HG03135 (cell line): Measurements from ENCODE around the gene PLCZ1.
"Not testable (repeated sequence)": the region's sequence is repeated elsewhere in the genome, so short reads cannot be mapped to it uniquely, and the experiment has no call there.

ENCODE experiments used
- ATAC-seq: cut with Tn5 transposase; IDR thresholded peaks from one replicate; pipeline ENCODE4 v1.9.1; 2021; ENCODE audit warnings: mild to moderate bottlenecking, moderate library complexity; ENCODE audit not compliant: unreplicated experiment

PLCZ1 gene, protein sequence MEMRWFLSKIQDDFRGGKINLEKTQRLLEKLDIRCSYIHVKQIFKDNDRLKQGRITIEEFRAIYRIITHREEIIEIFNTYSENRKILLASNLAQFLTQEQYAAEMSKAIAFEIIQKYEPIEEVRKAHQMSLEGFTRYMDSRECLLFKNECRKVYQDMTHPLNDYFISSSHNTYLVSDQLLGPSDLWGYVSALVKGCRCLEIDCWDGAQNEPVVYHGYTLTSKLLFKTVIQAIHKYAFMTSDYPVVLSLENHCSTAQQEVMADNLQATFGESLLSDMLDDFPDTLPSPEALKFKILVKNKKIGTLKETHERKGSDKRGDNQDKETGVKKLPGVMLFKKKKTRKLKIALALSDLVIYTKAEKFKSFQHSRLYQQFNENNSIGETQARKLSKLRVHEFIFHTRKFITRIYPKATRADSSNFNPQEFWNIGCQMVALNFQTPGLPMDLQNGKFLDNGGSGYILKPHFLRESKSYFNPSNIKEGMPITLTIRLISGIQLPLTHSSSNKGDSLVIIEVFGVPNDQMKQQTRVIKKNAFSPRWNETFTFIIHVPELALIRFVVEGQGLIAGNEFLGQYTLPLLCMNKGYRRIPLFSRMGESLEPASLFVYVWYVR

DNA sequence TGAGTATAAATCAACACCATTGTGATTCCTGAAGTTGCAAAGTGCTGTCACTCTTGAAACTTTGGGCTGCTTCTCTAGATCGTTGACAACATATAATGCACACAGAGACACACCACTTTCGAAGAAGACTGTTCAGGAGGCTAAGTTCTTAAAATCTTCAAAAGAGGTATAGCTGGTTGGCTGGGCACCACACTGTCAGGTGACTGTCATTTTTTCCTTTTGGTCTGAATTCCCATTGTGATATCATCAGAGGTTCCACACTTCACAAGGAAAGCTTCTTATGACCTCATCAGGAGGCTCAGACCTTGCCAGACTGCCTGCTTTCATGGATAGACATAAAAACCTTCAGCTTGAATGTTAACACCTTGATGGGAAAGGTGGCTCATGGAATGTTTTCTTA, at the start of gene PLCZ1, which contains the start of gene CAPZA3:
Gene PLCZ1 (minus strand): TSS at position 194 of the 400 bp plus-strand sequence. CDS start 641 bp downstream, outside the sequence.
Gene CAPZA3 (plus strand): TSS at position 301 of the 400 bp plus-strand sequence. CDS start 150 bp downstream, outside the sequence.
- ATAC-seq: no peak

DNA sequence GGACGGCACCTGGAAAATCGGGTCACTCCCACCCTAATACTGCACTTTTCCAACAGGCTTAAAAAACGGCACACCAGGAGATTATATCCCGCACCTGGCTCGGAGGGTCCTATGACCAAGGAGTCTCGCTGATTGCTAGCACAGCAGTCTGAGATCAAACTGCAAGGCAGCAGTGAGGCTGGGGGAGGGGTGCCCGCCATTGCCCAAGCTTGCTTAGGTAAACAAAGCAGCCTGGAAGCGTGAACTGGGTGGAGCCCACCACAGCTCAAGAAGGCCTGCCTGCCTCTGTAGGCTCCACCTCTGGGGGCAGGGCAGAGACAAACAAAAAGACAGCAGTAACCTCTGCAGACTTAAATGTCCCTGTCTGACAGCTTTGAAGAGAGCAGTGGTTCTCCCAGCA, 47.7 kb upstream of the PLCZ1 start:
- ATAC-seq: not testable (repeated sequence)

DNA sequence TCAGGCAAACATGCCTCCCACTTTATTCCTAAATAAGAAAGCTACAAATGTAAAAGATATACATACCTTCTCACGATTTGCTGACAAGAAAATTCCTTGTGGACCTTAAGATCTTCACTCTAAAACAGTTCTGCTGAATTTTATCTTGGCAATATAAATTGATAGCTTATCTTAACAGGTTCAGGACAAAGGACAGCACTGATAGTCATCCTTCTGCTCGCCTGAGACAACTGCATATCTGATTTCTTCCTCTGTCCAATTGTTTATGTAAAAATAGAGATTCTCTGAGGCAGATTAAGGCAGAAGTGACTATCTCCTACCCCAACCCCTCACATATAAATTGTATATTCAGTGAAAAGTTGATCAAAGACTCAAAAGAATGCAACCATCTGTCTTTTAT, 45.0 kb upstream of the PLCZ1 start:
- no peak for ATAC-seq

DNA sequence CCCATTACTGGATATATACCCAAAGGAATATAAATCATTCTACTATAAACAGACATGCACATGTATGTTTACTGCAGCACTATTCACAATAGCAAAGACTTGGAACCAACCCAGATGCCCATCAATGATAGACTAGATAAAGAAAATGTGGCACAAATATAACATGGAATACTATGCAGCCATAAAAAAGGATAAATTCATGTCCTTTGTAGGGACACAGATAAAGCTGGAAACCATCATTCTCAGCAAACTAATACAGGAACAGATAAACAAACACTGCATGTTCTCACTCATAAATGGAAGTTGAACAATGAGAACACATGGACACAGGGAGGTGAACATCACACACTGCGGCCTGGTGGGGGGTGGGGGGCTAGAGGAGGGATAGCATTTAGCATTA, 28.7 kb upstream of the PLCZ1 start:
- ATAC-seq: not testable (repeated sequence)

DNA sequence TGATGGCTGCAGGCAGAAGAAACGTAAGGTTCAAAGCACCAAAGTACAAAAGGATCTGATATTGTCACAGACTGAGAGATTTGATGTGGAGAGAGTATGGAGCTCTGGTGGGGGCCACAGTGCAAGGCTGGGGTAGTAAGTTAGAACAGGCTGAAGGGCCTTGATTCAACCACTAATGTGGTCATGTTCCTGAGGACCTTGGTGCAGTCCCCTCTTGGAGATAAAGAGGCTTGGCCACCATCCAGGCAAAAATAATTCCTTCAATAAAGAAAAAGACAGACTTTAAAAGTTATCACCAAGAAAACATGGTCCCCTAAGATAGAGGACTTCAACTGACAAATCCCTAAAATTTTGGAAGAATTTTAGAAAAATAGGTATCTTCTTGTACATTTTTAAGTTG, 17.5 kb upstream of the PLCZ1 start:
- ATAC-seq: no peak

DNA sequence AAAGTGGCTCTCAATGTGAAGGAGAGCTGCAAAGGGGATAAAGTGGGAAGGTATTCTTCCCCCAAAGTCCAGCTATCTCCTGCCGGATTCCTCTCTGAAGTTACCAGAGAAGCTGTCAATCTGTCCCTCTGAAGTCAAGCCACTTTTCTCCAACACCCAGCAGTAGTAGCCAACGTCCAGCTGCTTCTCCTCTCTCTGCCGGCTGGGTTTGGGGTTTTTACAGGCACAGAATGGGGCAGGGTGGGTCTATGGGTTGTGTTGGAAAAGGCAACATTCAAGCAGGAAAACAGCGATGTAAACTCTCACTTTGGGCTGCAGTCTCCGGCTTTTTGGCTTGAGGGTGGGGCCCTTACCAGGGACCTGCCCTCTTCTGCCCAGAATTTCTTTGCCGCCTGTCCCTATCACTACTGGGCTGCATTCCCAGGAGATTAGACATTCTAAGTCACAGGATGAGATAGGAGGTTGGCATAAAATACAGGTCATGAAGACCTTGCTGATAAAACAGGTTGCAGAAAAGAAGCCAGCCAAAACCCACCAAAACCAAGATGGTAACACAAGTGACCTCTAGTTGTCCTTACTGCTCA, 16.4 kb upstream of the PLCZ1 start:
- ATAC-seq: no peak

DNA sequence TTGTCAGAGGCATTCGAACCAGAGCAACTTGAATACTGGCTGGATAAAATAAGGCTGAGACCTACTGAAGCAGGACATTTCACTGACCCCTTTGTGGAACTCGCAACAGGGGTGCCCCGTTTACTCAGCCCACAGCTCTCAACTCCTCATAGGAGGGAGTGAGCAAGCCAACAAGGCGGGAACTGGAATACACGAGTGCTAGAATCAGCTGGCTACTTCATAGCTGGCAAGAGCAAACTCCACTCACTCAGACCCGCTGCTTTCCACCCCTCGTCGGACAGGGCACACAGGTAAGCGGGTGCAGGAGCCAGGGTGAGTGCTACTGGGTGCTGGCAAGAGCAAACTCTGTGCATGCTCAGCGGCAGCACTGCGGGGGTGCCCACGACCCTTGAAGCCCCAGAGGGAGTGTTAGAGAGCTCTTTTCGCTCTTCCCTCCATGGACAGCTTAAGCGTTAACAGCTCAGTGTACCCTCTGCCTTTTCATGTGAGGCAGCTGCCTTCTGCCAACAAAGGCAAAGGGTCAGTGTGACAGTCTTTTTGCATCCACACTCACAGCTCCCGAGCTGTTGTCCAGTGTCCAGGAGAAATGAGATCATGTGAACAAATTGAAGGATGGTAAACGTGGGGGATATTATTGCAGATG, 15.8 kb upstream of the PLCZ1 start:
- ATAC-seq: no peak

DNA sequence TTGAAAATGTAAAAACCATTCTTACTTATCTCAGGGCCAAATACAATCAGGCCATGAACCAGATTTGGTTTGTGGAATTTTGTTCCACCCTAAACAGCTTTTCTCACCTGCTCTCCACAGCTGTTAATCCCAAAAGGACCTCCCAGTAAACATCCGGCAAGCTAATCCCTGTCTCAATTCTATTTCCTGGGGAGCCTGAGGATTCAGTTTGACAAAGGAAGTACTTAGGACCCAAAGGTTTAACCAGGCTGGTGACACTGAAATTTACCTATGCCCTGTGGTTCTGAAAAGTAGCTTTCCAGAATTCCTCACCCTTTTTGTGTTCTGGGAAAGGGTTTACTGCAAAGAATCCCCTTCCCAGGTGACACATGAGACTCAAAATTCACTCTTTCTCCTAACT, 15.1 kb upstream of the PLCZ1 start:
- no peak for ATAC-seq

DNA sequence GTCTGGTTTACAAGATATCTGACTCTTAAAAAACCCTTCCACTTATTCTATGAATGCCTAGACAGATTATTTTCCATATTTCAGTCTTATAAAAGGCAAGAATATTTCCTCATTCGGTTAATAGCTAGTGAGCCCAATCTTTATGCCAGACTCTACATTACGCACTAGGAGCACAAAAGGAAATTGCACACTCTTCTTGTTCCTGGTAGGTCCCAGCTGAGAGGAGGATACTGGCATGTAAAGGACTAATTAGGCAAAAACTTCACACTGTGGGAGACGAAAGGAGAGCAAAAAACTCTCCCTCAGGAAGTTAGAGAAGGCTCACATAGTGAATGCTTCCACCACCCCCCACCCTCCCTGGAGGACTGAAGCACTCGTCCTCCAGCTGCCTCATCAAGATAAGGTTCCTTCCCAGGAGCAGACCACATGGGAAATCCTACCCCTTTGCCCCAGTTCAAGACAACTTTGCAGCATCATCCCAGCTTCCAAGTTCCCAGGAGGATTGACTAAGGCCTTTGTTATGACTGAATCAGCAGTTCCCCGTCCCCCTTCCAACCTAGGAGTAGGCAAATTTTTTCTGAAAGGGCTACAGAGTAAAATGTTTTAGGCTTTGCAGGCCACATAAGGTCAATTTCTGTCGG, 14.6 kb upstream of the PLCZ1 start:
- ATAC-seq: no peak

DNA sequence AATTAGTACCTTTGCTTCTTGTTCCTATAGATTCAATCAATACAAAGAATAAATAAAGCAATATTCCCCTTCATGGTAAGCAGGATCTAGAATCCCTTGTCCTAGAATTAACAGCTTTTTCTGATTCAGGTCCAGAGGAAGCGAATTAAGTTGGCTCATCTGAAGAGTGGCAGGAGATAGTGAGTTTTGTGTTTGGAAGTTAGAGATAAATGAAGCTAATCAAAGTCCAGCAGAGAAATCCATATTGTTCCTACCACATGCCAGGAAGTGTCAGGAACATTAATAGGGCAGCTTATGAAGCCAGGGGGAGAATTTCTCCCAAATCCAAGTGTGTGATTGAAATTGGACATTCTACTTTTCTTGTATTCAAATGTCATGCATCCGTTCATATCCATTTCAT, 14.1 kb upstream of the PLCZ1 start:
- no peak for ATAC-seq

DNA sequence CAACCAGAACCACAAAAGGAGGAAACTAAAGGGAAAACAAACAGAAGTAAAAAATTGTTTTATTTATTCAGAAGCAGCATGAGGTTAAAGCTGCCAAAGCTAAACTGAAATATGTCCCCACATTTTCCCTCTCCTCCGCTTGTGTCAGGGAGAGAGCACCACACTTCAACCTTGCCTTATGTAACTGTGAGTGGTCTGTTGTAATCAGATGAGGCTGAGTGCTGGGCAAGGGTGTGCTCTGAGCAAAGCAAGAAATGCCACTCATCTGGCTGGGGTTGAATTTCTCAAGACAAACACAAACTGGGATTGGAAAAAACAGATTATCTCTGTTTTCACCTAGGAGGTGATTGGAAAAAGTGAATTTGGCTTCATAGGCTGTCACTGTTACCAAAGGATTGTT, 12.3 kb upstream of the PLCZ1 start:
- ATAC-seq: no peak

DNA sequence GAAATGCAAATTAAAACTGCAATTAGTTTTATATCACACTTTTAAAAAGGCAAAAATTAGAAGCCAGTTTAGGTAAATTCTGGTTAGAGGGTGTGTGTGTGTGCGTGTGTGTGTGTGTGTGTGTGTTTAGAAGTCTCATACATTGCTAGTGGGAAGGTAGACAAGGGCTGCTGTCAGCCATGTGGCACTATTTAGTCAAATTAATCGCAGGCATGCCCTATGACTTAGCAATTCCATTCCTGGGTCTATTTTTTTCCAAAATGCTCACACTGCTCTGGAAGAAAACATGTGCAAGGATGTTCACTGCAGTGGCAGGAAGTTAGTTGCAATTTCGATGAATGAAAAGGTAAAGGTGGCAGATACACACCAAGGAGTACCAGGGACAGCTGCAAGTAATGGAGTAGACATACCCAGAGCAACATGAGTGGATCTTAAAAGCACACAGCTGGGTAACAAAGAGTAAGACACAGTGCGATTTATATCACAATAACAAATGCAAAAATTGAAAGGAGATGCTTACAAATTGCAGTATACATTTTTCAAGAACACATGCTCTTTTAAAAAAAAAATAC, 11.7 kb upstream of the PLCZ1 start:
- ATAC-seq: no peak

DNA sequence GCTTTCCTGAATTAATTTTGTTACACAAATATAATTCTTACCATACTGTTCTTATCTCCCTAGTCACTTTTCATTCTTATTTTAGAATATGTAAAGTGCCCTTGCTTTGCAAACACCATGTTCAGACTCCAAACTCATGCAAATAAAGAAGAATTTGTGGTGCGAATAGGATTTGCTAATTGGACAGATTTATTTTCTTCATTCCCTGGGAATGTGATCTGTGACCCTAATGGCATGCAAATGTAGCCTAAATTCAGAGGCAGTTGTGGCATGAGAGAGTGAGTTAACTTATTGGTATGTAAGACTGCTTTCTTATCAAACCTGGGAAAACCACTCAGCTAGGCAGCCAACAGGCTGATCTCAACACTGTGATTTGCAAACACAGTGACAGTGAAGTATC, 10.1 kb upstream of the PLCZ1 start:
- ATAC-seq: no peak

DNA sequence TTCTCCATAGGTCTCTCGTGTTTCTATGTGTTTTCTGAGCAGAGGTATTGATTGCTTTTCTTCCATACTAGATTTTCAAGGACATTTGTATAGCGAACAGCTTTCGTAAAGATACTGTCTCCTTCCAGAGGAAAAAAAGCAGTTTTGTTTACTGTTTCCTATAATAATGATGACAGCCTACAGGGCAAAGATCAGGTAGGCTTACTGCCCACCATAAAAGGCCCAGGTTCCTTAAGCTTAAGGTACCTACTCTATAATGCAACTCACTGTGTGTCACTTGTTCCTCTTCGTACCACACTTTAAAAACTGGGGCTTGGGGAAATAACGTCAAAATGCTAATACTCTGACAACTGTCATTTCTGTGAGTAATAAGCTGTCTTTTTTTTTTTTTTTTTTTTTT, 6.7 kb downstream of the PLCZ1 start:
- ATAC-seq: no peak

DNA sequence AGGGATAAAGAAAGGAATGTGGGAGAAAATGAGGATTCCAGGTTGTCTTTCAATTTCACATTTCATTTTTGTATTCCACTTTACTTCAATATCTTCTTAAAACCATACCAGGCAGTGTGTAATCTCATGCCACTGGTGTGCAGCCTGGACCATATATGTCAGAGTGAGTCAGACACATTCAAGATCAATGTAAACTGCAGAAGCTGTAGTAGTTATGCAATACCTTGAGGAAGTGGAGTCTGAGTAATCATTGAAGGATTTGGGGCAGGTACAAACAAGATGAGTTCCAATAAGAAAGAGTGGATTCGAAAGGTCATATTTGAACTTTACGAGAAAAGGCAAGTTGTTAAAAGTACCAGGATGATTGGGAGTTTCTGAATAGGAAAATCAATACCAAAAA, 14.1 kb downstream of the PLCZ1 start:
- ATAC-seq: no peak

DNA sequence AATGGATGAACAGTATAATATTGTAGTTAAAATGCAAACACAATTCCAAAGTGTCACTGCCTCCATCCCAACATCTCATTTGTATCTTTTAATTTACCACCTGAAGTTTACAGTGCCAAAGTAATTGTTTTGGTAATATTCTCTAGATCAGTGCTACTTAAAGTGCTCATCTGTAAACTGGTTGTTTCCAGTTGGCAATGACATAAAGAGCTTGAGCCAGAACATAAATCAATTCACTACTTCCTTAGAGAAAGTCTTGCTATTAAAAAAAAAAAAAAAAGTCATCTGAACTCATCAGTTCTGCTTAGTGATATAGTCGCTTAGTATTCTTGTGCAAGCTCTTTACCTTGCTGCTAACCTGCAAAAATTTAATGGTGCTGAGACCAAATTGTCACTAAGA, 16.4 kb downstream of the PLCZ1 start:
- ATAC-seq: no peak

DNA sequence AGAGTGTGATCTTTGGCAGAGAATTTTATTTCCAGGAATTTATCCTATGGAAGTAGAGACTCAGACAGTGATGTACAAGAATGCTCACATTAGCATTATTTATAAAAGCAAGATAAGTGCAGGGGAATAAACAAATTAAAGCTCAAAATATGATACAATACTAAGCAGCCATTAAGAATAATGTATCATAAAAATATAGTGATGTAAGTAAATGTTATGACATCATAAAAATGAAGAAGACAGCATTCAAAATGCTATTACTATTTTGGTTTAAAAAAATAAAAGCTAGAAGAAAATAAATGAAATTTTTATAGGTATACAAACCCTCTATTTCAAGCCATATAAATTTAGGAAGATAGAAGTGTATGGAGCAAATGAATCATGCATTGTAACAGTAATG, 17.1 kb downstream of the PLCZ1 start:
- ATAC-seq: no peak

DNA sequence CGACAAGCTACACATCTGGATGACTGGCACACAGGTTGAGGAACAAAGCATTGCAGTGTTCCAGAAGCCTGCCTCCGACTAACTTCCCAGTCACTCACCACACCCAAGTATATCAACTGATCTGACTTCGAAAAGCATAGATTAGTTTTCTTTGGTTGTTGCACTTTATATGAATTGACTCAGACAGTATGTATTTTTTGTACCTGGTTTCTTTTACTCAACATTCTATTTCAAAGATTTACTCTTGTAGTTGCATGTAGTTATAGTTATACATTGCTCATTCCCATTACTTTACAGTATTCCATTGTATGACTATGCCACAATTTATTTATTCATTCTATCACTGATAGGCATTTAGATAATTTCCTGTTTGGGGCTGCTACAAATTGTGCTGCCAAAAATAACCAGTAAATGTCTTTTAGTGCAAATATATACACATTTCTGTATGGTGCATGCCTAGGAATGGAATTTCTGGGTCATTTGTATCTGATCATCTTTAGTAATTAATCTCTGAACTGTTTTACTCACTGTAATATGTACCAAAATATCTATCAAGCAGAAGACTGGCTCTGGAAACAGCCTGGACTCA, 17.8 kb downstream of the PLCZ1 start:
- no peak for ATAC-seq

DNA sequence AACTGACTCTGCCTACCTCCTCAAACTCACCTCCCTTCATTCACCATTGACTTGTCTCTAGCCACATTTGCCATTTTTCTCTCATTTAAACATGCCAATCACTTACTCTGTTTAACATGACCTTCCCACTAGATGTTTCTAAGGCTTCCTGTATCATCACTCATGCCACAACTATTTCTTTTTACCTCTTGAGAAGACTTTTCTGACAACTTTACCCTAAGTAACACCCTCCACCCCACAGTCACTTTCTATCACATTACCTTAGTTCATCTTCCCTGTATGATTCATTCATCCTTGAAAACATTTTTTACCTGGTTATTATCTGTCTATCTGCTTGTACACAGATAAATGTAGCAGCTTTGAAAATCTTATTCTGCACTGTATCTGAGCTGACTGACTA, 19.4 kb downstream of the PLCZ1 start:
- ATAC-seq: no peak

DNA sequence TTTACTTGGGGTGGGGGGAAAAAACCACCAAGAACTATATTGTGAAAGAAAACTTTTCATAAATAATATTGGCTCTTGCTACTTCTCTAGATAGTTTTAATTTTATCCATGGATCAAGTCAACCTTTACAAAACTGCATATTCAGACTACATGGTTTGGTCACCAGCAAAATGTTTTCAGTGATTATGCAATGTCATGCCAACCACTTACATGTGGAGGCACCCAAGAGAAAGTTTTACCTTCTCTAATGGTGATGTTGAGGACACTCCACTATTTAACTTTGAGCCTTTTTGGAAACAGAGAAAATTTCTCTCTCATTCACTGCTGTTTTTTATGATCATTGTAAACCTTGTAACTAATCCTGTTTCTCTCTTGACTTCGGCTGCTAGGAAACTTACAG, 21.6 kb downstream of the PLCZ1 start:
- ATAC-seq: no peak
